K562 (cell line): ENCODE results near the gene UIMC1. TPM values are rescaled to one million over a fixed set of nuclear protein-coding genes. Genes with fewer than 3 reads are reported as not detected.

Source experiments
- ATAC-seq: fragments of 200-7000 bp; cut with Tn5 transposase; 3 replicates; pipeline ENCODE4 v1.9.1; 2020; ENCODE audit warnings: moderate library complexity
- BruUV-seq: library from RNA; stranded (reverse); fragments of 400-500 nt; replicated peaks from 2 replicates; lab custom pipeline; 2021; lab: Mats Ljungman, UMichigan
- CTCF ChIA-PET: fragments of 300-600 bp; formaldehyde crosslinking; extraction: SDS; loops from one replicate; lab custom pipeline; 2021; ENCODE audit warnings: low intra/inter-chr PET ratio; lab: Yijun Ruan, JAX
- POLR2A ChIA-PET: fragments of 300-600, 350-650 bp; sonication (Branson Sonifier 250); formaldehyde crosslinking; extraction: SDS; loops from one replicate; lab custom pipeline; 2021; ENCODE audit warnings: antibody characterized with exemption, inconsistent platforms; lab: Yijun Ruan, JAX
- DNase-seq, 4 experiments: peaks; one replicate each; pipeline versions ENCODE4 v3.0.0 to v3.0.0-alpha.2; 2011 to 2018; ENCODE audit warnings: low spot score in 3 of 4, mixed read lengths in 3 of 4; ENCODE audit errors: extremely low read depth in 1 of 4
- FAIRE-seq: peaks from 2 replicates; lab custom pipeline; 2011; peaks lifted over from hg19 to GRCh38; lab: Jason Lieb, UNC
- H2AFZ ChIP-seq: 2 replicates; pipeline ENCODE4 v1.6.0; 2011; ENCODE audit warnings: low read depth, low read length, control low read depth, inconsistent platforms
- H3K27ac ChIP-seq: fragments of 200-600 bp; 3 replicates; pipeline ENCODE4 v1.8.0; 2011; ENCODE audit warnings: low read depth, mild to moderate bottlenecking, control low read depth, inconsistent platforms, low read length, moderate library complexity, mixed read lengths; ENCODE audit errors: extremely low read depth
- H3K27me3 ChIP-seq, 2 experiments: fragments of 300-600 bp in 1 of 2; 2 replicates in 1 of 2; 3 replicates in 1 of 2; pipeline versions ENCODE4 v1.6.0 to v1.8.0; 2011; ENCODE audit warnings: inconsistent platforms in 2 of 2, low read length in 2 of 2, mild to moderate bottlenecking in 1 of 2, mixed read lengths in 1 of 2, moderate library complexity in 1 of 2; ENCODE audit not compliant: control insufficient read depth in 2 of 2, insufficient read depth in 2 of 2
- H3K36me3 ChIP-seq: fragments of 300-600 bp; 3 replicates; pipeline ENCODE4 v1.8.0; 2011; ENCODE audit warnings: mild to moderate bottlenecking, low read length, inconsistent platforms; ENCODE audit not compliant: control insufficient read depth, insufficient read depth
- H3K4me1 ChIP-seq, 2 experiments: fragments of 200-600 bp in 1 of 2; replicated peaks in 1 of 2; 2 replicates in 1 of 2; 3 replicates in 1 of 2; pipeline versions ENCODE4 v1.5.1 to v1.8.0; 2011; ENCODE audit warnings: inconsistent platforms in 2 of 2, low read length in 2 of 2, mild to moderate bottlenecking in 1 of 2, mixed read lengths in 1 of 2, moderate library complexity in 1 of 2; ENCODE audit not compliant: control insufficient read depth in 2 of 2, insufficient read depth in 2 of 2
- H3K4me2 ChIP-seq: 2 replicates; pipeline ENCODE4 v1.6.1; 2011; ENCODE audit warnings: low read length, control low read depth, inconsistent platforms, mixed read lengths; ENCODE audit not compliant: insufficient read depth
- H3K4me3 ChIP-seq: fragments of 200-600 bp; sonication (generic), shearing (Covaris generic); 2 replicates; pipeline ENCODE4 v1.5.1; 2016; ENCODE audit warnings: control low read depth, inconsistent platforms
- H3K79me2 ChIP-seq: fragments of 200-600 bp; 3 replicates; pipeline ENCODE4 v1.8.0; 2011; ENCODE audit warnings: low read length, inconsistent platforms; ENCODE audit not compliant: control insufficient read depth, insufficient read depth
- H3K9ac ChIP-seq, 2 experiments: 2 replicates each; pipeline versions ENCODE4 v1.6.0 to v1.6.1; 2011; ENCODE audit warnings: low read depth in 2 of 2, low read length in 2 of 2, control low read depth in 1 of 2, inconsistent platforms in 1 of 2, mild to moderate bottlenecking in 1 of 2, mixed read lengths in 1 of 2; ENCODE audit not compliant: insufficient read depth in 1 of 2
- H3K9me1 ChIP-seq: one replicate; pipeline ENCODE4 v1.6.0; 2011; ENCODE audit warnings: inconsistent platforms, mild to moderate bottlenecking, low read length, moderate library complexity; ENCODE audit not compliant: control insufficient read depth, insufficient read depth
- H3K9me3 ChIP-seq: replicated peaks from 2 replicates; pipeline ENCODE4 v1.5.1; 2011; ENCODE audit warnings: low read depth, low read length, inconsistent platforms; ENCODE audit not compliant: control insufficient read depth, insufficient read depth
- H4K20me1 ChIP-seq: replicated peaks from 2 replicates; pipeline ENCODE4 v1.6.1; 2011; ENCODE audit warnings: low read length, inconsistent platforms, mixed read lengths; ENCODE audit not compliant: control insufficient read depth, insufficient read depth
- ARHGAP35 ChIP-seq: fragments of 450-650 bp; IDR thresholded peaks from 2 replicates; pipeline ENCODE4 v1.6.1; 2018; ENCODE audit not compliant: partially characterized antibody
- CBFA2T3 ChIP-seq: fragments of 450-650 bp; IDR thresholded peaks from 2 replicates; pipeline ENCODE4 v1.6.1; 2017
- CHD1 ChIP-seq: fragments of 200-600 bp; sonication (generic); IDR thresholded peaks from one replicate; pipeline ENCODE4 v1.6.1; 2012; ENCODE audit warnings: mild to moderate bottlenecking, moderate library complexity, low read length, inconsistent platforms
- JUN ChIP-seq, 2 experiments: sonication (generic) in 1 of 2; formaldehyde crosslinking in 1 of 2; IDR thresholded peaks; 2 replicates each; pipeline versions ENCODE4 v1.6.1 to v1.8.0; 2012 to 2022; ENCODE audit warnings: borderline replicate concordance in 2 of 2, mild to moderate bottlenecking in 2 of 2, improper control_type of control experiment in 1 of 2, low read depth in 1 of 2, low read length in 1 of 2, missing genetic modification reagents in 1 of 2
- MCM2 ChIP-seq: fragments of 450-650 bp; IDR thresholded peaks from 2 replicates; pipeline ENCODE4 v1.6.1; 2017; ENCODE audit warnings: low read depth, mild to moderate bottlenecking
- MEIS2 ChIP-seq: fragments of 450-650 bp; IDR thresholded peaks from 2 replicates; pipeline ENCODE4 v1.6.1; 2014; ENCODE audit warnings: mild to moderate bottlenecking; ENCODE audit not compliant: partially characterized antibody
- RBM25 ChIP-seq: fragments of 200-400 bp; formaldehyde crosslinking; IDR thresholded peaks from 2 replicates; pipeline ENCODE4 v1.6.1; 2018; ENCODE audit warnings: low read length, low read depth, moderate library complexity; ENCODE audit not compliant: severe bottlenecking
- RFX1 ChIP-seq: fragments of 450-650 bp; IDR thresholded peaks from 2 replicates; pipeline ENCODE4 v1.6.1; 2016; ENCODE audit warnings: mild to moderate bottlenecking, moderate library complexity
- SAFB ChIP-seq: fragments of 200-400 bp; formaldehyde crosslinking; IDR thresholded peaks from 2 replicates; pipeline ENCODE4 v1.6.1; 2017; ENCODE audit warnings: low read depth, low read length, borderline replicate concordance
- TCF3 ChIP-seq: sonication (generic); formaldehyde crosslinking; IDR thresholded peaks from 2 replicates; pipeline ENCODE4 v1.4.0; 2020; ENCODE audit warnings: mild to moderate bottlenecking, missing genetic modification reagents
- TEAD1 ChIP-seq, 2 experiments: fragments of 450-650 bp in 1 of 2; sonication (generic) in 1 of 2; formaldehyde crosslinking; IDR thresholded peaks; 2 replicates each; pipeline versions ENCODE4 v1.4.0 to v1.8.0; 2020 to 2022; ENCODE audit warnings: mild to moderate bottlenecking in 2 of 2, missing genetic modification reagents in 1 of 2
- ZNF239 ChIP-seq: fragments of 250-450 bp; sonication (Bioruptor Pico); IDR thresholded peaks from 2 replicates; pipeline ENCODE4 v1.4.0; 2020; ENCODE audit warnings: mild to moderate bottlenecking
- ZNF282 ChIP-seq: sonication (generic); formaldehyde crosslinking; IDR thresholded peaks from 2 replicates; pipeline ENCODE4 v1.8.1; 2023; ENCODE audit warnings: missing genetic modification reagents
- WGBS: fragments of 100-300 bp; shearing (Covaris generic); methylation state at CpG from one replicate; pipeline ENCODE4 v1.1.6; 2016; ENCODE audit warnings: low coverage, mixed read lengths; ENCODE audit not compliant: insufficient coverage; ENCODE audit errors: missing lambda C conversion rate; 5-methylcytosine and 5-hydroxymethylcytosine counted together
- in situ Hi-C: fragments of 300-500 bp; cut with MboI; formaldehyde crosslinking; loops from 4 replicates; pipeline ENCODE4 v1.15.0; 2018; ENCODE audit warnings: inconsistent platforms, mixed read lengths
- intact Hi-C: fragments of 100-400 bp; cut with micrococcal nuclease; formaldehyde crosslinking; loops from 2 replicates; pipeline ENCODE4 v1.14.2; 2022
- polyA plus RNA-seq, 8 experiments: library from polyadenylated mRNA; depleted of rRNA in 4 of 8; stranded (reverse) in 5 of 8; unstranded in 3 of 8; fragments of >200 nt; fragmentation: Nextera tagmentation in 2 of 8; fragmentation: Illumina TruSeq in 1 of 8; extraction: Ambion mirVana in 2 of 8; extraction: Trizol in 1 of 8; gene quantifications; 2 replicates each; pipeline versions ENCODE4 v1.2.1 to v1.2.3, GENCODE V29; 2011 to 2014; ENCODE audit warnings: inconsistent platforms in 1 of 8, missing spikeins in 1 of 8
- total RNA-seq, 7 experiments: library from RNA; depleted of rRNA in 6 of 7; stranded (reverse); fragments of >200 nt in 6 of 7; fragmentation: Illumina TruSeq in 2 of 7; extraction: Trizol in 2 of 7; gene quantifications; 2 replicates each; pipeline versions ENCODE4 v1.2.1 to v1.2.3, GENCODE V29; 2011 to 2021; ENCODE audit warnings: low replicate concordance in 1 of 7
- TF ChIP-seq, protein P1 (sequence below): fragments of 250-450 bp; sonication (Bioruptor Pico); IDR thresholded peaks from 2 replicates; pipeline ENCODE4 v1.5.0; 2021; ENCODE audit warnings: mild to moderate bottlenecking, borderline replicate concordance

UIMC1 gene
- total and polyA plus RNA-seq, 9 of the 15 experiments (the other 6 are each of a cell fraction or from before 2014, with no cell fraction given): 14.9 to 51.7 (median 36.8) TPM

DNA sequence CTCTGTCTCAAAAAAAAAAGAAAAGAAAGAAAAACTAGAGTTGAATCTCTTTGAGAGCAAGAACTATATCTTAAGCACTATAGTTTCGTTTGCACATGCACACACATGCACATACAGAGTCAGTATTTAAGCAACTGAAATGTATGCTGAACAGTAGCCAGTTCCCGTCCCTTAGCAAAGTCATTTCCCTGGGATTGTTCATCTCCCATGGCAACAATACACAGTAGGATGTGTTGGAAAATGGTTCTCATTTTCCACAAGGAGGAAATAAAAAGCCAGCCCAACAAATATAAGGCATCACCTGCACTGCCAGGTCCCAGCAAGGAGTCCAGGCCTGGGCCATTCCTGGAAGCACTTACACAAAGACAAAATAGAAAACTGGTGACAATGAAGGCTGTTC lies 11.8 kb upstream of the UIMC1 start:
- Histone ChIP-seq H3K4me2 (no peak overlapping the region), H3K79me2 (peaks cover 32% of the 10 kb centered on the region), H3K36me3 (no peaks in the 10 kb centered on the region), H3K4me3 (no peak overlapping the region), H3K27ac (no peak overlapping the region), H4K20me1 (no peaks in the 10 kb centered on the region), H2AFZ (no peak overlapping the region), H3K27me3 (no peaks in the 10 kb centered on the region), H3K9ac (no peak overlapping the region), H3K9me1 (no peaks in the 10 kb centered on the region), H3K9me3 (no peaks in the 10 kb centered on the region), H3K4me1 (peaks cover 9 to 15% of the 10 kb centered on the region in 2 experiments; a peak in 4 of 5 replicates)
- DNase-seq (no peak), ATAC-seq (no peak), FAIRE-seq (no peak)
- POLR2A ChIA-PET: no interaction called here
- in situ Hi-C loops (no loop called here), intact Hi-C loops (no loop called here)
- peak; percentile 21; the same call in 1 of the 2 replicates for TF ChIP-seq RFX1
- no peak for TF ChIP-seq ZNF282 (CRISPR knock-in tag)
- no peak for TF ChIP-seq TEAD1 (CRISPR knock-in tag; IDR thresholded peaks at IDR 0.05)
- CTCF ChIA-PET: no interaction called here
- BruUV-seq: no TSS peak
- 63% methylated on average over 2 of the region's 2 CpGs for whole genome bisulfite sequencing

DNA sequence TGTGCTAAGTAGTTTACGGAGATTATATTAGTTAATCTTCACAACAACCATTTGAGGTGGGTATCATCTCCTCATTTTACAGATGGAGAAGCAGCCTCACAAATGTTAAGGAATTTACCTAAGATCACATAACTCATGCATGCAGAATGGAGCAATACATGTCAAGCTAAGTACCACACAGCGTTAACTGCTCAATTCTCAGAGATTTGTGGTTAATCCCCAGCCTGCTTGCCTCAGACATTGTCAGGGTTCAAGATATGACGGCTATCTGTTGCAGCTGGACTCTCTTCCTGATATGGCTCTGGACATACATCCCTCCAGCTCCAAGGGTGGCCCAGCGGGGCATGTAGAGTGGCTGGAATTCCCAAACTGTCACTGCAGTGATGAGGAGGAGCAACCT lies 8.6 kb upstream of the UIMC1 start:
- H3K4me1 ChIP-seq: peaks cover 0 to 4% of the 10 kb centered on the region in 2 experiments; a peak in 3 of 5 replicates
- H3K4me2 ChIP-seq: no peak overlapping the region
- no peaks in the 10 kb centered on the region for H3K9me3 ChIP-seq
- no peaks in the 10 kb centered on the region for H3K36me3 ChIP-seq
- H3K4me3 ChIP-seq: no peak overlapping the region
- no peaks in the 10 kb centered on the region for H3K27me3 ChIP-seq
- no peak overlapping the region for H2AFZ ChIP-seq
- no peaks in the 10 kb centered on the region for H4K20me1 ChIP-seq
- in situ Hi-C loops (no loop called here), intact Hi-C loops (no loop called here)
- peaks cover 3% of the 10 kb centered on the region; the same call in 2 of the 3 replicates for H3K79me2 ChIP-seq
- WGBS: 41% methylated on average over 4 of the region's 4 CpGs
- CTCF ChIA-PET: no interaction called here
- POLR2A ChIA-PET: no interaction called here
- H3K9me1 ChIP-seq: no peaks in the 10 kb centered on the region
- FAIRE-seq (no peak), ATAC-seq (no peak), DNase-seq (no peak)
- no peak overlapping the region for H3K27ac ChIP-seq
- no TSS peak for BruUV-seq
- no peak overlapping the region for H3K9ac ChIP-seq
- TF ChIP-seq RBM25: no peak
- no peak for TF ChIP-seq JUN (IDR thresholded peaks at IDR 0.05; ENCODE audit: borderline replicate concordance, low read depth, low read length)
- TF ChIP-seq JUN (CRISPR knock-in tag; IDR thresholded peaks at IDR 0.05; ENCODE audit: borderline replicate concordance): no peak
- TF ChIP-seq TEAD1 (CRISPR knock-in tag; IDR thresholded peaks at IDR 0.05): no peak
- peak; percentile 51 for TF ChIP-seq CBFA2T3
- peak; percentile 67 for TF ChIP-seq MEIS2
- TF ChIP-seq CHD1: no peak
- no peak for TF ChIP-seq ARHGAP35
- no peak for TF ChIP-seq MCM2
- TF ChIP-seq, protein P1, sequence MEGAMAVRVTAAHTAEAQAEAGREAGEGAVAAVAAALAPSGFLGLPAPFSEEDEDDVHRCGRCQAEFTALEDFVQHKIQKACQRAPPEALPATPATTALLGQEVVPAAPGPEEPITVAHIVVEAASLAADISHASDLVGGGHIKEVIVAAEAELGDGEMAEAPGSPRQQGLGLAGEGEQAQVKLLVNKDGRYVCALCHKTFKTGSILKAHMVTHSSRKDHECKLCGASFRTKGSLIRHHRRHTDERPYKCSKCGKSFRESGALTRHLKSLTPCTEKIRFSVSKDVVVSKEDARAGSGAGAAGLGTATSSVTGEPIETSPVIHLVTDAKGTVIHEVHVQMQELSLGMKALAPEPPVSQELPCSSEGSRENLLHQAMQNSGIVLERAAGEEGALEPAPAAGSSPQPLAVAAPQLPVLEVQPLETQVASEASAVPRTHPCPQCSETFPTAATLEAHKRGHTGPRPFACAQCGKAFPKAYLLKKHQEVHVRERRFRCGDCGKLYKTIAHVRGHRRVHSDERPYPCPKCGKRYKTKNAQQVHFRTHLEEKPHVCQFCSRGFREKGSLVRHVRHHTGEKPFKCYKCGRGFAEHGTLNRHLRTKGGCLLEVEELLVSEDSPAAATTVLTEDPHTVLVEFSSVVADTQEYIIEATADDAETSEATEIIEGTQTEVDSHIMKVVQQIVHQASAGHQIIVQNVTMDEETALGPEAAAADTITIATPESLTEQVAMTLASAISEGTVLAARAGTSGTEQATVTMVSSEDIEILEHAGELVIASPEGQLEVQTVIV: no peak
- TF ChIP-seq TCF3 (CRISPR knock-in tag): peak; percentile 28
- no peak for TF ChIP-seq SAFB
- TF ChIP-seq ZNF239 (CRISPR knock-in tag): no peak
